HepG2 (cell line): ENCODE results near the gene ZNF771. TPM values are rescaled to one million over a fixed set of nuclear protein-coding genes. Genes with fewer than 3 reads are reported as not detected.
A peak's percentile ranks its signal among the peaks of the same experiment; 100 is the strongest.

Source experiments
- FOXM1 ChIP-seq: sonication (generic); formaldehyde crosslinking; IDR thresholded peaks from 2 replicates; pipeline ENCODE4 v1.5.0; 2020; ENCODE audit warnings: missing genetic modification reagents
- GPN1 ChIP-seq: sonication (generic); formaldehyde crosslinking; IDR thresholded peaks from 2 replicates; pipeline ENCODE4 v1.5.1; 2020; ENCODE audit warnings: missing genetic modification reagents, borderline replicate concordance
- MIXL1 ChIP-seq: IDR thresholded peaks from 2 replicates; pipeline ENCODE4 v1.6.1; 2016
- NCOA1 ChIP-seq: sonication (generic); formaldehyde crosslinking; IDR thresholded peaks from 2 replicates; pipeline ENCODE4 v1.9.0; 2021; ENCODE audit warnings: missing genetic modification reagents
- PHF8 ChIP-seq: sonication (generic); formaldehyde crosslinking; IDR thresholded peaks from 2 replicates; pipeline ENCODE4 v1.5.0; 2020; ENCODE audit warnings: missing genetic modification reagents
- RAD51 ChIP-seq: fragments of 450-650 bp; IDR thresholded peaks from 2 replicates; pipeline ENCODE4 v1.6.1; 2016; ENCODE audit warnings: borderline replicate concordance
- REXO4 ChIP-seq: sonication (generic); formaldehyde crosslinking; IDR thresholded peaks from 2 replicates; pipeline ENCODE4 v1.8.0; 2022; ENCODE audit warnings: missing genetic modification reagents, mild to moderate bottlenecking, borderline replicate concordance
- SNAPC2 ChIP-seq: sonication (generic); formaldehyde crosslinking; IDR thresholded peaks from 2 replicates; pipeline ENCODE4 v1.8.1; 2022; ENCODE audit warnings: mild to moderate bottlenecking, missing genetic modification reagents
- TBX3 ChIP-seq: fragments of 450-650 bp; IDR thresholded peaks from 2 replicates; pipeline ENCODE4 v1.6.1; 2017; ENCODE audit warnings: antibody characterized with exemption, mild to moderate bottlenecking, inconsistent platforms, borderline replicate concordance
- UBTF ChIP-seq: sonication (generic); formaldehyde crosslinking; IDR thresholded peaks from 2 replicates; pipeline ENCODE4 v1.4.0; 2020; ENCODE audit warnings: mild to moderate bottlenecking, missing genetic modification reagents
- ZNF335 ChIP-seq: sonication (generic); formaldehyde crosslinking; IDR thresholded peaks from 2 replicates; pipeline ENCODE4 v1.4.0; 2020; ENCODE audit warnings: missing genetic modification reagents
- ZNF343 ChIP-seq: sonication (generic); formaldehyde crosslinking; IDR thresholded peaks from 2 replicates; pipeline ENCODE4 v1.4.0; 2020; ENCODE audit warnings: mild to moderate bottlenecking, missing genetic modification reagents
- ZNF546 ChIP-seq: sonication (generic); formaldehyde crosslinking; conservative IDR thresholded peaks from 2 replicates; pipeline ENCODE4 v1.8.1; 2023; ENCODE audit warnings: mild to moderate bottlenecking, missing genetic modification reagents
- ZNF577 ChIP-seq: sonication (generic); formaldehyde crosslinking; IDR thresholded peaks from 2 replicates; pipeline ENCODE4 v1.4.0; 2020; ENCODE audit warnings: mild to moderate bottlenecking, low read depth, missing genetic modification reagents, borderline replicate concordance
- ZNF773 ChIP-seq: sonication (generic); formaldehyde crosslinking; IDR thresholded peaks from 2 replicates; pipeline ENCODE4 v1.4.0; 2020; ENCODE audit warnings: missing genetic modification reagents, borderline replicate concordance
- polyA plus RNA-seq, 8 experiments: library from polyadenylated mRNA; depleted of rRNA in 3 of 8; stranded (reverse) in 7 of 8; unstranded in 1 of 8; fragments of >200 nt; fragmentation: Illumina TruSeq in 4 of 8; extraction: Trizol in 4 of 8; gene quantifications; 2 replicates each; pipeline versions ENCODE4 v1.2.1 to v1.2.3, GENCODE V29; 2011 to 2016; ENCODE audit warnings: low read depth in 4 of 8, missing spikeins in 1 of 8, mixed read lengths in 1 of 8; ENCODE audit not compliant: insufficient read depth in 1 of 8
- total RNA-seq, 5 experiments: library from RNA; depleted of rRNA; stranded (reverse); fragments of >200 nt; fragmentation: Illumina TruSeq; extraction: Trizol; gene quantifications; 2 replicates each; pipeline ENCODE4 v1.2.3, GENCODE V29; 2016; ENCODE audit warnings: low read depth in 1 of 5
- TF ChIP-seq, protein P1 (sequence below): sonication (generic); formaldehyde crosslinking; IDR thresholded peaks from 2 replicates; pipeline ENCODE4 v1.4.0; 2020; ENCODE audit warnings: missing genetic modification reagents
- TF ChIP-seq, protein P2 (sequence below): sonication (generic); formaldehyde crosslinking; IDR thresholded peaks from 2 replicates; pipeline ENCODE4 v1.4.0; 2020; ENCODE audit warnings: missing genetic modification reagents, borderline replicate concordance
- TF ChIP-seq, protein P3 (sequence below): sonication (generic); formaldehyde crosslinking; IDR thresholded peaks from 2 replicates; pipeline ENCODE4 v1.9.0; 2021; ENCODE audit warnings: missing genetic modification reagents, mild to moderate bottlenecking, borderline replicate concordance

The ZNF771 gene
- total and polyA plus RNA-seq, 2 of the 13 experiments (the other 11 are each of a cell fraction or from before 2014, with no cell fraction given): 5.0 to 11.8 TPM

DNA sequence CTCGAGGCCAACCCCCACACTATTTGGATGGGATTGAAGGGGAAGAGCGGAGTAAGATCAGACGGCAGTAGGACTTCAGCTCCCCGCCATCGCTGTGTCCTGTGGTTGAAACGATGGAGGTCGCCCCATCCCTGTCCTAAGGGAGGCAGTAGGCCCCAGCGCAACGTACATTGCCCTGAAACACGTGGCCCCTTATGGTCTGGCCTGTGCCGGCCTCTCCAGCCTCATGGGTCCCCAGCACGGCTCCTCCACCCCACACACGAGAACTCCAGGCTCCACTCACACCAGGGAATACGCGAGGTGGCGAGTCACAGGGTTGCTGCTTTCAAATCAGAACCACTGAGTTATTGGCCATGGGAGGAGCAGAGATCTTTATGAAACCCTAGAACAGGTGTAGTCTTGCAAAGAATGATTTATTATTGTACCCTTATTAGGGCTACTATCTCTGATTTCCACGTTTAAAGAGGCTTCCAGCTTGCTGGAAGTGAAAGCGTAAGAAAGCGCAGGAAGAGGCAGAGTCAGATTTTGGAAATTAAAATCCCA, 23.1 kb downstream of the ZNF771 start (continued):
- TF ChIP-seq, protein P1, sequence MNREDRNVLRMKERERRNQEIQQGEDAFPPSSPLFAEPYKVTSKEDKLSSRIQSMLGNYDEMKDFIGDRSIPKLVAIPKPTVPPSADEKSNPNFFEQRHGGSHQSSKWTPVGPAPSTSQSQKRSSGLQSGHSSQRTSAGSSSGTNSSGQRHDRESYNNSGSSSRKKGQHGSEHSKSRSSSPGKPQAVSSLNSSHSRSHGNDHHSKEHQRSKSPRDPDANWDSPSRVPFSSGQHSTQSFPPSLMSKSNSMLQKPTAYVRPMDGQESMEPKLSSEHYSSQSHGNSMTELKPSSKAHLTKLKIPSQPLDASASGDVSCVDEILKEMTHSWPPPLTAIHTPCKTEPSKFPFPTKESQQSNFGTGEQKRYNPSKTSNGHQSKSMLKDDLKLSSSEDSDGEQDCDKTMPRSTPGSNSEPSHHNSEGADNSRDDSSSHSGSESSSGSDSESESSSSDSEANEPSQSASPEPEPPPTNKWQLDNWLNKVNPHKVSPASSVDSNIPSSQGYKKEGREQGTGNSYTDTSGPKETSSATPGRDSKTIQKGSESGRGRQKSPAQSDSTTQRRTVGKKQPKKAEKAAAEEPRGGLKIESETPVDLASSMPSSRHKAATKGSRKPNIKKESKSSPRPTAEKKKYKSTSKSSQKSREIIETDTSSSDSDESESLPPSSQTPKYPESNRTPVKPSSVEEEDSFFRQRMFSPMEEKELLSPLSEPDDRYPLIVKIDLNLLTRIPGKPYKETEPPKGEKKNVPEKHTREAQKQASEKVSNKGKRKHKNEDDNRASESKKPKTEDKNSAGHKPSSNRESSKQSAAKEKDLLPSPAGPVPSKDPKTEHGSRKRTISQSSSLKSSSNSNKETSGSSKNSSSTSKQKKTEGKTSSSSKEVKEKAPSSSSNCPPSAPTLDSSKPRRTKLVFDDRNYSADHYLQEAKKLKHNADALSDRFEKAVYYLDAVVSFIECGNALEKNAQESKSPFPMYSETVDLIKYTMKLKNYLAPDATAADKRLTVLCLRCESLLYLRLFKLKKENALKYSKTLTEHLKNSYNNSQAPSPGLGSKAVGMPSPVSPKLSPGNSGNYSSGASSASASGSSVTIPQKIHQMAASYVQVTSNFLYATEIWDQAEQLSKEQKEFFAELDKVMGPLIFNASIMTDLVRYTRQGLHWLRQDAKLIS (CRISPR knock-in tag): 0 out of 2 replicates have a peak, but pooled peaks have one; percentile 16
- no peak; the same call in 1 of the 2 replicates for TF ChIP-seq GPN1 (CRISPR knock-in tag)
- peak; percentile 11; the same call in 1 of the 2 replicates for TF ChIP-seq MIXL1 (CRISPR knock-in tag)
- TF ChIP-seq REXO4 (CRISPR knock-in tag): peak; percentile 76; the same call in 1 of the 2 replicates
- no peak for TF ChIP-seq ZNF546 (CRISPR knock-in tag)
- TF ChIP-seq SNAPC2 (CRISPR knock-in tag): peak; percentile 83; the same call in 1 of the 2 replicates
- TF ChIP-seq PHF8: no peak
- 0 out of 2 replicates have a peak, but pooled peaks have one; percentile 21 for TF ChIP-seq ZNF577 (CRISPR knock-in tag)
- TF ChIP-seq, protein P2, sequence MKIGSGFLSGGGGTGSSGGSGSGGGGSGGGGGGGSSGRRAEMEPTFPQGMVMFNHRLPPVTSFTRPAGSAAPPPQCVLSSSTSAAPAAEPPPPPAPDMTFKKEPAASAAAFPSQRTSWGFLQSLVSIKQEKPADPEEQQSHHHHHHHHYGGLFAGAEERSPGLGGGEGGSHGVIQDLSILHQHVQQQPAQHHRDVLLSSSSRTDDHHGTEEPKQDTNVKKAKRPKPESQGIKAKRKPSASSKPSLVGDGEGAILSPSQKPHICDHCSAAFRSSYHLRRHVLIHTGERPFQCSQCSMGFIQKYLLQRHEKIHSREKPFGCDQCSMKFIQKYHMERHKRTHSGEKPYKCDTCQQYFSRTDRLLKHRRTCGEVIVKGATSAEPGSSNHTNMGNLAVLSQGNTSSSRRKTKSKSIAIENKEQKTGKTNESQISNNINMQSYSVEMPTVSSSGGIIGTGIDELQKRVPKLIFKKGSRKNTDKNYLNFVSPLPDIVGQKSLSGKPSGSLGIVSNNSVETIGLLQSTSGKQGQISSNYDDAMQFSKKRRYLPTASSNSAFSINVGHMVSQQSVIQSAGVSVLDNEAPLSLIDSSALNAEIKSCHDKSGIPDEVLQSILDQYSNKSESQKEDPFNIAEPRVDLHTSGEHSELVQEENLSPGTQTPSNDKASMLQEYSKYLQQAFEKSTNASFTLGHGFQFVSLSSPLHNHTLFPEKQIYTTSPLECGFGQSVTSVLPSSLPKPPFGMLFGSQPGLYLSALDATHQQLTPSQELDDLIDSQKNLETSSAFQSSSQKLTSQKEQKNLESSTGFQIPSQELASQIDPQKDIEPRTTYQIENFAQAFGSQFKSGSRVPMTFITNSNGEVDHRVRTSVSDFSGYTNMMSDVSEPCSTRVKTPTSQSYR (CRISPR knock-in tag): 0 out of 2 replicates have a peak, but pooled peaks have one; percentile 12
- no peak for TF ChIP-seq ZNF773 (CRISPR knock-in tag)
- TF ChIP-seq TBX3: no peak
- TF ChIP-seq FOXM1 (CRISPR knock-in tag): no peak; the same call in 1 of the 2 replicates
- TF ChIP-seq ZNF343 (CRISPR knock-in tag): no peak; the same call in 1 of the 2 replicates
- TF ChIP-seq UBTF: peak; percentile 56
- TF ChIP-seq, protein P3, sequence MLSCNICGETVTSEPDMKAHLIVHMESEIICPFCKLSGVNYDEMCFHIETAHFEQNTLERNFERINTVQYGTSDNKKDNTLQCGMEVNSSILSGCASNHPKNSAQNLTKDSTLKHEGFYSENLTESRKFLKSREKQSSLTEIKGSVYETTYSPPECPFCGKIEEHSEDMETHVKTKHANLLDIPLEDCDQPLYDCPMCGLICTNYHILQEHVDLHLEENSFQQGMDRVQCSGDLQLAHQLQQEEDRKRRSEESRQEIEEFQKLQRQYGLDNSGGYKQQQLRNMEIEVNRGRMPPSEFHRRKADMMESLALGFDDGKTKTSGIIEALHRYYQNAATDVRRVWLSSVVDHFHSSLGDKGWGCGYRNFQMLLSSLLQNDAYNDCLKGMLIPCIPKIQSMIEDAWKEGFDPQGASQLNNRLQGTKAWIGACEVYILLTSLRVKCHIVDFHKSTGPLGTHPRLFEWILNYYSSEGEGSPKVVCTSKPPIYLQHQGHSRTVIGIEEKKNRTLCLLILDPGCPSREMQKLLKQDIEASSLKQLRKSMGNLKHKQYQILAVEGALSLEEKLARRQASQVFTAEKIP (CRISPR knock-in tag): no peak
- no peak for TF ChIP-seq ZNF335 (CRISPR knock-in tag)
- TF ChIP-seq NCOA1 (CRISPR knock-in tag): no peak; the same call in 1 of the 2 replicates
- TF ChIP-seq RAD51: no peak
